IMR-90 (cell line): Measurements from ENCODE around the gene HAUS7. TPM values are rescaled to one million over a fixed set of nuclear protein-coding genes. Genes with fewer than 3 reads are reported as not detected.

Experiments used
- ATAC-seq: fragments of 200-7000 bp; cut with Tn5 transposase; 2 replicates; pipeline ENCODE4 v1.9.1; 2020; ENCODE audit warnings: low read depth, mild to moderate bottlenecking, moderate library complexity
- BruUV-seq: library from RNA; stranded (reverse); fragments of 400-500 nt; replicated peaks from 2 replicates; lab custom pipeline; 2021; lab: Mats Ljungman, UMichigan
- CTCF ChIA-PET: fragments of 300-600 bp; formaldehyde crosslinking; extraction: SDS; loops from one replicate; lab custom pipeline; 2021; ENCODE audit warnings: antibody characterized with exemption; lab: Yijun Ruan, JAX
- POLR2A ChIA-PET: fragments of 300-600 bp; sonication (Branson Sonifier 250); formaldehyde crosslinking; loops from one replicate; lab custom pipeline; 2022; ENCODE audit warnings: antibody characterized with exemption; ENCODE audit not compliant: unreplicated experiment; lab: Charles Lee
- DNase-seq: peaks from one replicate; pipeline ENCODE4 v3.0.0; 2013
- H2AFZ ChIP-seq: replicated peaks from 2 replicates; pipeline ENCODE3; 2013; ENCODE audit warnings: low read length, mild to moderate bottlenecking; ENCODE audit not compliant: poor library complexity
- H2AK5ac ChIP-seq: 2 replicates; pipeline ENCODE4 v1.6.1; 2013; ENCODE audit warnings: low read depth, low read length, inconsistent platforms
- H2AK9ac ChIP-seq: replicated peaks from 2 replicates; pipeline ENCODE3; 2013; ENCODE audit warnings: mild to moderate bottlenecking, low read depth, low read length, moderate library complexity; ENCODE audit not compliant: poor library complexity
- H2BK120ac ChIP-seq: 2 replicates; pipeline ENCODE4 v1.6.1; 2013; ENCODE audit warnings: low read depth, low read length, inconsistent platforms
- H2BK15ac ChIP-seq: 3 replicates; pipeline ENCODE4 v1.6.1; 2013; ENCODE audit warnings: low read depth, low read length, inconsistent platforms
- H2BK20ac ChIP-seq: 2 replicates; pipeline ENCODE4 v1.6.1; 2013; ENCODE audit warnings: low read depth, mild to moderate bottlenecking, inconsistent platforms, low read length, moderate library complexity
- H2BK5ac ChIP-seq: 2 replicates; pipeline ENCODE4 v1.6.1; 2013; ENCODE audit warnings: mild to moderate bottlenecking, low read depth, low read length, inconsistent platforms; ENCODE audit not compliant: poor library complexity, severe bottlenecking
- H3K14ac ChIP-seq: replicated peaks from 2 replicates; pipeline ENCODE4 v1.6.1; 2013; ENCODE audit warnings: low read depth, low read length, inconsistent platforms
- H3K18ac ChIP-seq: 2 replicates; pipeline ENCODE4 v1.6.1; 2013; ENCODE audit warnings: low read depth, low read length, control low read depth
- H3K23ac ChIP-seq: 2 replicates; pipeline ENCODE4 v1.6.1; 2013; ENCODE audit warnings: low read depth, low read length, inconsistent platforms
- H3K27ac ChIP-seq: 2 replicates; pipeline ENCODE4 v1.5.1; 2013; ENCODE audit warnings: mild to moderate bottlenecking, control low read depth, low read length; ENCODE audit not compliant: insufficient read depth
- H3K27me3 ChIP-seq: 2 replicates; pipeline ENCODE4 v1.6.1; 2013; ENCODE audit warnings: low read length; ENCODE audit not compliant: control insufficient read depth, insufficient read depth
- H3K36me3 ChIP-seq: 2 replicates; pipeline ENCODE4 v1.6.1; 2013; ENCODE audit warnings: low read length, mixed read lengths; ENCODE audit not compliant: control insufficient read depth, insufficient read depth
- H3K4ac ChIP-seq: 2 replicates; pipeline ENCODE4 v1.6.1; 2013; ENCODE audit warnings: low read depth, low read length, inconsistent platforms
- H3K4me1 ChIP-seq: 2 replicates; pipeline ENCODE4 v1.6.1; 2013; ENCODE audit warnings: low read length, mixed read lengths; ENCODE audit not compliant: control insufficient read depth, insufficient read depth
- H3K4me2 ChIP-seq: 2 replicates; pipeline ENCODE4 v1.6.1; 2013; ENCODE audit warnings: low read depth, mild to moderate bottlenecking, control low read depth, low read length, moderate library complexity
- H3K4me3 ChIP-seq: 2 replicates; pipeline ENCODE4 v1.5.1; 2013; ENCODE audit warnings: low read depth, mild to moderate bottlenecking, control low read depth, low read length, moderate library complexity; ENCODE audit not compliant: insufficient read depth
- H3K56ac ChIP-seq: 2 replicates; pipeline ENCODE4 v1.6.1; 2013; ENCODE audit warnings: low read length, inconsistent platforms; ENCODE audit not compliant: insufficient read depth; ENCODE audit errors: extremely low read depth
- H3K79me1 ChIP-seq, 2 experiments: 2 replicates each; pipeline ENCODE4 v1.6.1; 2013; ENCODE audit warnings: low read length in 2 of 2, inconsistent platforms in 1 of 2, low read depth in 1 of 2
- H3K9ac ChIP-seq: 2 replicates; pipeline ENCODE4 v1.6.1; 2013; ENCODE audit warnings: low read depth, low read length, control low read depth
- H3K9me1 ChIP-seq: 2 replicates; pipeline ENCODE4 v1.6.1; 2013; ENCODE audit warnings: low read length, inconsistent platforms; ENCODE audit not compliant: insufficient read depth
- H3K9me3 ChIP-seq: 2 replicates; pipeline ENCODE4 v1.6.1; 2013; ENCODE audit warnings: low read length; ENCODE audit not compliant: control insufficient read depth, insufficient read depth
- H4K20me1 ChIP-seq: 2 replicates; pipeline ENCODE4 v1.6.1; 2013; ENCODE audit warnings: low read length, inconsistent platforms; ENCODE audit not compliant: insufficient read depth
- H4K5ac ChIP-seq: 2 replicates; pipeline ENCODE4 v1.6.1; 2013; ENCODE audit warnings: mild to moderate bottlenecking, low read depth, low read length, control low read depth
- H4K8ac ChIP-seq, 2 experiments: 2 replicates each; pipeline ENCODE4 v1.6.1; 2013; ENCODE audit warnings: low read depth in 2 of 2, low read length in 2 of 2, control low read depth in 1 of 2, inconsistent platforms in 1 of 2
- H4K91ac ChIP-seq: 2 replicates; pipeline ENCODE4 v1.6.1; 2013; ENCODE audit warnings: low read depth, low read length, inconsistent platforms; ENCODE audit not compliant: insufficient read depth
- CTCF ChIP-seq: conservative IDR thresholded peaks from 2 replicates; pipeline ENCODE4 v1.5.1; 2012; ENCODE audit warnings: mild to moderate bottlenecking, low read depth, low read length, improper control_type of control experiment
- ELK1 ChIP-seq: fragments of 150-350 bp; IDR thresholded peaks from 2 replicates; pipeline ENCODE4 v1.6.1; 2016; ENCODE audit warnings: low read depth, mild to moderate bottlenecking, low read length, moderate library complexity, borderline replicate concordance
- FOS ChIP-seq: fragments of 150-350 bp; IDR thresholded peaks from 2 replicates; pipeline ENCODE4 v1.6.1; 2016; ENCODE audit warnings: low read depth, low read length
- MAFK ChIP-seq: IDR thresholded peaks from 2 replicates; pipeline ENCODE4 v1.6.1; 2012; ENCODE audit warnings: low read depth, low read length, improper control_type of control experiment
- RAD21 ChIP-seq: IDR thresholded peaks from 2 replicates; pipeline ENCODE4 v1.6.1; 2012; ENCODE audit warnings: low read length, improper control_type of control experiment
- RCOR1 ChIP-seq: IDR thresholded peaks from 2 replicates; pipeline ENCODE4 v1.6.1; 2012; ENCODE audit warnings: mild to moderate bottlenecking, low read length, improper control_type of control experiment; ENCODE audit not compliant: insufficient replicate concordance
- USF2 ChIP-seq: fragments of 150-350 bp; IDR thresholded peaks from 2 replicates; pipeline ENCODE4 v1.6.1; 2017; ENCODE audit warnings: mild to moderate bottlenecking, antibody characterized with exemption, low read length, low read depth
- WGBS, 2 experiments: methylation state at CpG; one replicate each; pipeline versions ENCODE4 v1.1.5 to v1.1.7; 2013; ENCODE audit warnings: missing lambda C conversion rate in 2 of 2; ENCODE audit not compliant: insufficient read length in 1 of 2; ENCODE audit errors: extremely low coverage in 2 of 2; 5-methylcytosine and 5-hydroxymethylcytosine counted together
- dilution Hi-C: fragments of 300-500 bp; cut with HindIII; formaldehyde crosslinking; loops from one replicate; pipeline ENCODE4 v1.14.3; 2018; ENCODE audit warnings: low sequenced_read_pairs; ENCODE audit not compliant: unreplicated experiment
- in situ Hi-C: fragments of 300-500 bp; cut with MboI; formaldehyde crosslinking; loops from 3 replicates; pipeline ENCODE4 v1.14.3; 2019; ENCODE audit warnings: low sequenced_read_pairs, inconsistent platforms, mixed read lengths
- intact Hi-C: fragments of 100-400 bp; cut with micrococcal nuclease; formaldehyde crosslinking; loops from 2 replicates; pipeline ENCODE4 v1.10.0; 2022
- polyA plus RNA-seq, 3 experiments: library from polyadenylated mRNA; depleted of rRNA; stranded (reverse); fragments of >200 nt; gene quantifications; 2 replicates each; pipeline ENCODE4 v1.2.3, GENCODE V29; 2012; ENCODE audit warnings: low replicate concordance in 1 of 3
- total RNA-seq: library from RNA; depleted of rRNA; stranded (reverse); fragments of >200 nt; gene quantifications from 2 replicates; pipeline ENCODE4 v1.2.3, GENCODE V29; 2012

The HAUS7 gene
- total and polyA plus RNA-seq, 2 of the 4 experiments (the other 2 are of a cell fraction): 10.8 to 25.9 TPM

- no peak overlapping the region for H3K9ac ChIP-seq
- ChIA-PET CTCF (no interaction called here), POLR2A (no interaction called here)
- no peak overlapping the region for H4K8ac ChIP-seq
- TF ChIP-seq CTCF (no peak), USF2 (no peak), RCOR1 (no peak), RAD21 (no peak), FOS (no peak), MAFK (no peak), ELK1 (no peak)
- H3K18ac ChIP-seq: no peak overlapping the region
- H3K14ac ChIP-seq: no peak overlapping the region
- H3K56ac ChIP-seq: no peak overlapping the region
- no peak for ATAC-seq
- dilution Hi-C loops (no loop called here), intact Hi-C loops (no loop called here), in situ Hi-C loops (no loop called here)
- no peak overlapping the region for H3K27ac ChIP-seq
- no peak overlapping the region for H3K4me3 ChIP-seq
- no TSS peak for BruUV-seq
- H2BK15ac ChIP-seq: no peak overlapping the region
- WGBS, 2 experiments: 78% methylated on average over 24 of the region's 30 CpGs; no CpG with 5 or more reads in 1 of the 2 experiments
- peak overlapping the region; percentile 67; the same call in 1 of the 2 replicates for H2AK5ac ChIP-seq
- DNase-seq: no peak
- no peak overlapping the region for H4K91ac ChIP-seq
- peaks cover 9% of the 10 kb centered on the region for H3K9me1 ChIP-seq
- no peaks in the 10 kb centered on the region for H3K9me3 ChIP-seq
- H2AFZ ChIP-seq: no peak overlapping the region
- H4K5ac ChIP-seq: no peak overlapping the region
- no peak overlapping the region for H2BK20ac ChIP-seq
- no peak overlapping the region for H3K23ac ChIP-seq
- no peak overlapping the region for H2AK9ac ChIP-seq
- no peak overlapping the region for H2BK120ac ChIP-seq
- no peak overlapping the region for H3K4ac ChIP-seq
- no peak overlapping the region for H2BK5ac ChIP-seq
- H3K79me1 ChIP-seq: peaks cover 0 to 3% of the 10 kb centered on the region in 2 experiments; a peak in 1 of 4 replicates
- peaks cover 14% of the 10 kb centered on the region for H3K4me1 ChIP-seq
- no peaks in the 10 kb centered on the region for H3K36me3 ChIP-seq
- no peaks in the 10 kb centered on the region for H3K27me3 ChIP-seq
- H4K20me1 ChIP-seq: no peaks in the 10 kb centered on the region
- H3K4me2 ChIP-seq: no peak overlapping the region
These were observed 15.2 kb upstream of the HAUS7 start for GRCh38 chrX:153485396-153486080.
